CD4-positive, CD25-positive, alpha-beta regulatory T cell (primary cell): ENCODE results near the gene SPATA19. TPM values are rescaled to one million over a fixed set of nuclear protein-coding genes. Genes with fewer than 3 reads are reported as not detected.

Experiments used
- ATAC-seq, 2 donors: fragments of 150-1000 bp; cut with Tn5 transposase; one replicate each; pipeline ENCODE4 v1.10.0; 2021; ENCODE audit warnings: low read depth in 2 of 2, moderate number of reproducible peaks in 2 of 2, moderate library complexity in 1 of 2
- DNase-seq, 3 donors: peaks; one replicate each; pipeline versions ENCODE4 v3.0.0 to v3.0.0-alpha.2; 2012 to 2022; ENCODE audit warnings: mixed read lengths in 1 of 3
- H3K27ac ChIP-seq: one replicate; pipeline ENCODE4 v1.7.0; 2013; ENCODE audit warnings: mild to moderate bottlenecking, low read length; ENCODE audit not compliant: insufficient read depth, poor library complexity, severe bottlenecking
- H3K27me3 ChIP-seq: one replicate; pipeline ENCODE4 v1.7.0; 2013; ENCODE audit warnings: low read length; ENCODE audit not compliant: control insufficient read depth, insufficient read depth
- H3K36me3 ChIP-seq: one replicate; pipeline ENCODE4 v1.7.0; 2013; ENCODE audit warnings: mild to moderate bottlenecking, low read length, moderate library complexity; ENCODE audit not compliant: control insufficient read depth, insufficient read depth
- H3K4me1 ChIP-seq: 2 replicates; pipeline ENCODE4 v1.7.0; 2013; ENCODE audit warnings: mild to moderate bottlenecking, low read length; ENCODE audit not compliant: insufficient read depth, control insufficient read depth, poor library complexity, severe bottlenecking
- H3K4me3 ChIP-seq: one replicate; pipeline ENCODE4 v1.7.0; 2013; ENCODE audit warnings: low read depth, mild to moderate bottlenecking, low read length, moderate library complexity
- H3K9me3 ChIP-seq, 2 experiments: 1 replicate in 1 of 2; 2 replicates in 1 of 2; pipeline ENCODE4 v1.7.0; 2013; ENCODE audit warnings: low read length in 2 of 2, mild to moderate bottlenecking in 1 of 2, moderate library complexity in 1 of 2; ENCODE audit not compliant: control insufficient read depth in 2 of 2
- H3K27ac Mint-ChIP-seq, 3 donors: one replicate each; pipeline ENCODE4 v1.8.0; 2020 to 2022; ENCODE audit warnings: mild to moderate bottlenecking in 3 of 3, mixed read lengths in 3 of 3, moderate library complexity in 2 of 3
- H3K27me3 Mint-ChIP-seq: one replicate; pipeline ENCODE4 v1.8.0; 2022; ENCODE audit warnings: mild to moderate bottlenecking, mixed read lengths
- H3K36me3 Mint-ChIP-seq: one replicate; pipeline ENCODE4 v1.8.0; 2020; ENCODE audit warnings: mixed read lengths
- H3K4me1 Mint-ChIP-seq, 4 donors: one replicate each; pipeline ENCODE4 v1.8.0; 2020 to 2022; ENCODE audit warnings: mixed read lengths in 4 of 4, mild to moderate bottlenecking in 1 of 4
- H3K4me3 Mint-ChIP-seq, 4 donors: one replicate each; pipeline ENCODE4 v1.8.0; 2020 to 2022; ENCODE audit warnings: mild to moderate bottlenecking in 4 of 4, mixed read lengths in 4 of 4, moderate library complexity in 3 of 4
- H3K9me3 Mint-ChIP-seq, 7 donors: one replicate each; pipeline ENCODE4 v1.8.0; 2020 to 2022; ENCODE audit warnings: mixed read lengths in 7 of 7, mild to moderate bottlenecking in 3 of 7, moderate library complexity in 2 of 7
- polyA plus RNA-seq, 4 donors: library from polyadenylated mRNA; unstranded; fragments of 300-500 nt; fragmentation: Illumina TruSeq; gene quantifications; one replicate each; pipeline ENCODE4 v1.2.3, GENCODE V29; 2021
- total RNA-seq: library from RNA; stranded (reverse); gene quantifications from one replicate; pipeline ENCODE4 v1.2.3, GENCODE V29; 2022

The SPATA19 gene
- total and polyA plus RNA-seq, 5 donors from 2014 or later: not detected

DNA sequence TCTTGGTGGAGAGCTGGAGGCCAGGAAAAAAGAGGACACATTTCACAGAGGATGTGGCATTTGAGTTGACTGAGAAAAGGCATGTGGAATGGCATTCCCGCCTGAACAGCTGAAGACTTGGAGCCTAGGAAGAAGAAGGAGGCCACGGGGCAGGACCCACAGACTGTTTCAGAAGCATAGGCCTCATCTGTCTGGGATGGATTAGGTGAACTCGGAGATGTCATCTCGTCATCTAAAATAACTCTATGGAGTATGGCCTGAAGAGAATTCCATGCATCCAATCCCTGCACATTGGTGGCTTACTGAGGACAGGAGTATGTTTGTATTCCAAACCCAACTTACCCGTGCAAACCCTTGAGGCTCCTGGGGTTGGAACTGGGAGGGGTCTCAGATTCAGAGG lies 16.4 kb downstream of the SPATA19 start:
- H3K36me3 ChIP-seq: no peaks in the 10 kb centered on the region
- H3K9me3 ChIP-seq: no peaks in the 10 kb centered on the region
- no peaks in the 10 kb centered on the region for H3K4me1 ChIP-seq
- no peaks in the 10 kb centered on the region for H3K27me3 Mint-ChIP-seq
- H3K36me3 Mint-ChIP-seq: no peaks in the 10 kb centered on the region
- H3K27ac ChIP-seq: no peak overlapping the region
- no peak overlapping the region for H3K4me3 ChIP-seq
- no peak overlapping the region for H3K27ac Mint-ChIP-seq
- no peaks in the 10 kb centered on the region for H3K27me3 ChIP-seq
- H3K9me3 Mint-ChIP-seq: no peaks in the 10 kb centered on the region
- no peak for ATAC-seq
- H3K4me1 Mint-ChIP-seq: peaks cover 0 to 3% (median 0%) of the 10 kb centered on the region in 4 donors
- H3K4me3 Mint-ChIP-seq: no peak overlapping the region
- DNase-seq: no peak

DNA sequence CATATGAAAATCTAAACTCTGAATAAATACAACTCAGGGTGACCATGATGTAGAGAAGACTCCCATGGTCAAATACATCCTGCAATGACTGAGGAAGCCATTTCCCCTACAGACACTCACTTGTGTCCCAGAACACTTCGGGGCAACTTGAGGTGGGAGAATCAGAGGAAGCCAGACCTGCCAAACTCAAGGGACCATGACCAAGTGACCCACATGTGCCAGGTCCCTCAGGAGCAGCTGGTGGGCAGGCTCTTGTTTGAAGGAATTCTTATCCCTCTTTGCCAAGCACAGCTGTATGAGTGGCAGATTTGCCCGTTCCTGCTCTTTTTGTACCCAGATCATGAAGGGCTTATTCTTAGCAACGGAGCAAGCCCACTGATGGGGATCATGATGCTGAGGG lies 17.8 kb downstream of the SPATA19 start:
- Mint-ChIP-seq H3K27ac (no peak overlapping the region), H3K36me3 (no peaks in the 10 kb centered on the region), H3K9me3 (no peaks in the 10 kb centered on the region), H3K4me3 (no peak overlapping the region), H3K27me3 (no peaks in the 10 kb centered on the region), H3K4me1 (peaks cover 0 to 3% (median 0%) of the 10 kb centered on the region in 4 donors)
- Histone ChIP-seq H3K27ac (no peak overlapping the region), H3K4me1 (no peaks in the 10 kb centered on the region), H3K27me3 (no peaks in the 10 kb centered on the region), H3K4me3 (no peak overlapping the region), H3K36me3 (no peaks in the 10 kb centered on the region), H3K9me3 (no peaks in the 10 kb centered on the region)
- ATAC-seq: no peak
- no peak for DNase-seq

DNA sequence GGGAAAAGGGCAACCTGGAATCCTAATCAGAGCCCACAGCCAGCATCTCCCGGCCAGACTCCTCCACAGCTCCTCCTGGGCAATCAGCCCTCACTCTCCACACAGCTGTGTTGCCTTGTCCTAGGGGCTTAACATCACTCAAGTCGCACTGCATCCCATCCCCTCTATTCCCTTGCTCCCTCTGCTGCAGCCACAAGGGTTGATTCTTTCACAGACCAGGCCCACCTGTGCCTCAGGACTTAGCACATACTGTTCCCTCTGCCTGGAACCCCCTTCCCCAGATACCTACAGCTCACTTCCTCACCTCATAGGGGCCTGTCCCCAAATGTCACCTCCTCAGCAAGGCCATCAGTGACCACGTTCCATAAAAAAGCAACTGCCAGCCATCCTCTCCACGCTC lies 18.4 kb downstream of the SPATA19 start:
- H3K27me3 Mint-ChIP-seq: no peaks in the 10 kb centered on the region

GRCh38 chr11:133825666-133826065 lies 19.6 kb downstream of the SPATA19 start:
- H3K4me3 Mint-ChIP-seq: no peak overlapping the region
- ATAC-seq: no peak

More for the DNA sequence above, 18.4 kb downstream of the SPATA19 start:
- Histone ChIP-seq H3K4me3 (no peak overlapping the region), H3K27ac (no peak overlapping the region), H3K4me1 (no peaks in the 10 kb centered on the region), H3K27me3 (no peaks in the 10 kb centered on the region), H3K9me3 (no peaks in the 10 kb centered on the region), H3K36me3 (no peaks in the 10 kb centered on the region)
- ATAC-seq (no peak), DNase-seq (no peak)
- H3K4me3 Mint-ChIP-seq: no peak overlapping the region
- no peaks in the 10 kb centered on the region for H3K9me3 Mint-ChIP-seq
- no peak overlapping the region for H3K27ac Mint-ChIP-seq
- no peaks in the 10 kb centered on the region for H3K4me1 Mint-ChIP-seq
- H3K36me3 Mint-ChIP-seq: no peaks in the 10 kb centered on the region

DNA sequence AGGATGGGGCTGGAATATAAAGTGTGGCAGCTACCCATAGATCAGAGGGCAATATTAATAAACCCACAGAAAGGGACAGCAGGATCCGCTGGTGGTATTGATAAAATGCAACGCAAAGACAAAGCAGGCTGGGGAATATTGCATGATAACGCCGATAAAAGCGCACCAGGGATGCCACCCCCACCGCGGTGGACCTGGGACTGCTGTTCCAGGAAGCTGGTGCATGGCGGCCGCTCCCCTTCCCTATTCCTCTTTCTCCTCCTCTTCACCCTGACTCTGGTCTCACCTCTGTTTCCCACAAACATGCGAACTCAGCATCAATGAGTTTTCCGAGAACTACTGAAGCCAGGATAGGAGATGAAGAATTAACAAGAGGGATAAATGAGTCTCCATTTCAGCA lies 20.2 kb downstream of the SPATA19 start:
- DNase-seq: no peak
- no peak overlapping the region for H3K27ac ChIP-seq
- H3K36me3 Mint-ChIP-seq: no peaks in the 10 kb centered on the region
- no peaks in the 10 kb centered on the region for H3K4me1 ChIP-seq
- no peaks in the 10 kb centered on the region for H3K9me3 Mint-ChIP-seq
- H3K9me3 ChIP-seq: no peaks in the 10 kb centered on the region
- H3K4me3 ChIP-seq: no peak overlapping the region
- ATAC-seq: no peak
- no peaks in the 10 kb centered on the region for H3K4me1 Mint-ChIP-seq
- H3K4me3 Mint-ChIP-seq: no peak overlapping the region
- H3K27me3 Mint-ChIP-seq: no peaks in the 10 kb centered on the region
- H3K36me3 ChIP-seq: no peaks in the 10 kb centered on the region
- H3K27ac Mint-ChIP-seq: no peak overlapping the region
- no peaks in the 10 kb centered on the region for H3K27me3 ChIP-seq

More at GRCh38 chr11:133825666-133826065, 19.6 kb downstream of the SPATA19 start:
- Mint-ChIP-seq H3K27me3 (no peaks in the 10 kb centered on the region), H3K36me3 (no peaks in the 10 kb centered on the region), H3K4me1 (no peaks in the 10 kb centered on the region), H3K27ac (no peak overlapping the region), H3K9me3 (no peaks in the 10 kb centered on the region)
- no peaks in the 10 kb centered on the region for H3K9me3 ChIP-seq
- DNase-seq: no peak
- no peaks in the 10 kb centered on the region for H3K27me3 ChIP-seq
- no peaks in the 10 kb centered on the region for H3K4me1 ChIP-seq
- no peak overlapping the region for H3K27ac ChIP-seq
- no peak overlapping the region for H3K4me3 ChIP-seq
- H3K36me3 ChIP-seq: no peaks in the 10 kb centered on the region

DNA sequence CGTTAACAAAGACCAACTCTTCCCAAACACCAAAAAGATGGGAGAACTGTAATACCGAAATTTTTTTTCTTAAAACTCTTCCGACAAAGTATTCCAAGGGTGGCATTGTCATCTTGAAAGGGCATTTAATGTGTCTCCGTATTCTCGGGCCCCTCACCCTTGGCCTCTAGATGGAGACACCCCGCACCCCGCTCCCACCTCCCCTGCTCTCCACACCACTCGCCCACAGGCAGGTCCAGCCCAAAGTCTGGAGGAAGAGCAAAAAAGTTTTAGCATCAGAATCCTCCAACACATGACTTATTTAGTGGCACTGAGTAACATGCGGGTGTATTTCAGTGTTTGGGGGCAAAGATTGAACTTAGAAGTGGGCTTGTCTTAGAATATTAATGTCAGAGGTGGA lies 20.7 kb downstream of the SPATA19 start:
- Histone ChIP-seq H3K27me3 (no peaks in the 10 kb centered on the region), H3K4me1 (no peaks in the 10 kb centered on the region), H3K27ac (no peak overlapping the region), H3K4me3 (no peak overlapping the region), H3K36me3 (no peaks in the 10 kb centered on the region), H3K9me3 (no peaks in the 10 kb centered on the region)
- no peaks in the 10 kb centered on the region for H3K9me3 Mint-ChIP-seq
- H3K27ac Mint-ChIP-seq: no peak overlapping the region
- H3K4me1 Mint-ChIP-seq: no peaks in the 10 kb centered on the region
- no peaks in the 10 kb centered on the region for H3K27me3 Mint-ChIP-seq
- no peak overlapping the region for H3K4me3 Mint-ChIP-seq
- no peaks in the 10 kb centered on the region for H3K36me3 Mint-ChIP-seq
- no peak for ATAC-seq
- DNase-seq: no peak

DNA sequence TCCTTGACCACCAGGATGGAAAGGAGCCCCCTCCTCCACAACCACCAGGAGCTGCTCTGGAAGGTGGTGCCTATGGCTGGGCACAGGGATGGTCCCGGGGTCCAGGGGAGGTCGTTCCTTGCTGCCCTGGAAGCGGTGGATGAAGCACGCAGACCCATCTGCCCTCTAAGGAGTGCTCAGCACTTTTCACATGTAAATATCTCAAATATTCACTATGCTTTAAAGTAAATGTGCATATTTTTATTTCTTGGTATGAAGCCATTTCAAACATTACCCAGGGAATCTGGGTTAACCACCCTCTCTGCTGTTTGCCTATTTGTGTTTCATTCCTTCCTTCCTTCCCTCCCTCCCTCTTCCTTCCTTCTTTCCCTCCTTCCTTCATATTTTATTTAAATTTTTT lies 21.7 kb downstream of the SPATA19 start:
- no peak for ATAC-seq
- H3K27me3 Mint-ChIP-seq: no peaks in the 10 kb centered on the region
- Histone ChIP-seq H3K4me1 (no peaks in the 10 kb centered on the region), H3K9me3 (no peaks in the 10 kb centered on the region), H3K27me3 (no peaks in the 10 kb centered on the region), H3K4me3 (no peak overlapping the region), H3K36me3 (no peaks in the 10 kb centered on the region), H3K27ac (no peak overlapping the region)
- H3K27ac Mint-ChIP-seq: no peak overlapping the region
- H3K9me3 Mint-ChIP-seq: no peaks in the 10 kb centered on the region
- no peaks in the 10 kb centered on the region for H3K36me3 Mint-ChIP-seq
- no peak overlapping the region for H3K4me3 Mint-ChIP-seq
- no peaks in the 10 kb centered on the region for H3K4me1 Mint-ChIP-seq
- no peak for DNase-seq

GRCh38 chr11:133823211-133823610 lies 22.1 kb downstream of the SPATA19 start:
- ATAC-seq: no peak
- Histone ChIP-seq H3K36me3 (no peaks in the 10 kb centered on the region), H3K27me3 (no peaks in the 10 kb centered on the region), H3K4me3 (no peak overlapping the region), H3K4me1 (no peaks in the 10 kb centered on the region), H3K27ac (no peak overlapping the region), H3K9me3 (no peaks in the 10 kb centered on the region)
- Mint-ChIP-seq H3K36me3 (no peaks in the 10 kb centered on the region), H3K4me1 (no peaks in the 10 kb centered on the region), H3K27me3 (no peaks in the 10 kb centered on the region), H3K9me3 (no peaks in the 10 kb centered on the region), H3K27ac (no peak overlapping the region), H3K4me3 (no peak overlapping the region)
- DNase-seq: no peak
